Measurements from ENCODE around the gene HERC4.

DNA sequence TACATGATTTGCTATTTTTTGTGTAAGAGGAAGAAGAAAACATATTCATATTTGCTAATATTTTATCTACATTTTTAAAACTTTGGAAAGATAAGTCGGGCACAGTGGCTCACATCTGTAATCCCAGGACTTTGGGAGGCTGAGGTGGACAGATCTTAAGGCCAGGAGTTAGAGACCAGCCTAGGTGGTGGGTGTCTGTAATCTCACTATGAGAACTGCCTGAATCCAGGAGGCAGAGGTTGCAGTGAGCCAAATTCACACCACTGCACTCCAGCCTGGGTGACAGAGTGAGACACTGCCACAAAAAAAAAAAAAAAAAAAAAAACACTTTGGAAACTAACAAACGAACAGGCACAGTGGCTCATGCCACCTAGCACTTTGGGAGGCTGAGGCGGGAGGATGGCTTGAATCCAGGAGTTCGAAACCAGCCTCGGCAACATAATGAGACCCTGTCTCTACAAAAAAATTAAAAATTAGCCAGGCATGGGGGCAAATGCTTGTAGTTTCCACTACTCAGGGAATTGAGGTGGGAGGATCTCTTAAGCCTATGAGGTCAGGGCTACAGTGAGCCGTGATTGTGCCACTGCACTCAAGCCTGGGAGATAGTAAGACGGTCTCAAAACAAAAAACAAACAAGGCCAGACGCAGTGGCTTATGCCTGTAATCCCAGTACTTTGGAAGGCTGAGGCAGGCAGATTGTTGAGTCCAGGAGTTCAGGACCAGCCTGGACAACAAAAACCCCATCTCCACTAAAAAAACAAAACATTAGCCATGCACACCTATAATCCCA is 25.6 kb downstream of the HERC4 start:
- no peak for TF ChIP-seq ZNF384 (IDR thresholded peaks at IDR 0.05)
- TF ChIP-seq HDGF (IDR thresholded peaks at IDR 0.05; ENCODE audit: borderline replicate concordance): no peak
- no peak for TF ChIP-seq SP1 (IDR thresholded peaks at IDR 0.05)
- no peak for TF ChIP-seq FOXA1 (IDR thresholded peaks at IDR 0.05)

All from HEK293T (cell line).